ENCODE results near the gene ATXN2L.

GRCh38 chr16:28846080-28846932, 23.5 kb downstream of the ATXN2L start, which contains the start of gene TUFM:
- no peak for TF ChIP-seq EZH2 (IDR thresholded peaks at IDR 0.05; ENCODE audit: borderline replicate concordance, low read length)
- TF ChIP-seq CTCF (IDR thresholded peaks at IDR 0.05; ENCODE audit: low read length), result peak; percentile 81

Data from OCI-LY1 (cell line).